ENCODE data around the gene PRXL2A. TPM values are rescaled to one million over a fixed set of nuclear protein-coding genes. Genes with fewer than 3 reads are reported as not detected.

Gene PRXL2A
- total RNA-seq, 6 experiments from 2014 or later = 0.15 to 0.52 (median 0.28) TPM; not detected in 3

DNA sequence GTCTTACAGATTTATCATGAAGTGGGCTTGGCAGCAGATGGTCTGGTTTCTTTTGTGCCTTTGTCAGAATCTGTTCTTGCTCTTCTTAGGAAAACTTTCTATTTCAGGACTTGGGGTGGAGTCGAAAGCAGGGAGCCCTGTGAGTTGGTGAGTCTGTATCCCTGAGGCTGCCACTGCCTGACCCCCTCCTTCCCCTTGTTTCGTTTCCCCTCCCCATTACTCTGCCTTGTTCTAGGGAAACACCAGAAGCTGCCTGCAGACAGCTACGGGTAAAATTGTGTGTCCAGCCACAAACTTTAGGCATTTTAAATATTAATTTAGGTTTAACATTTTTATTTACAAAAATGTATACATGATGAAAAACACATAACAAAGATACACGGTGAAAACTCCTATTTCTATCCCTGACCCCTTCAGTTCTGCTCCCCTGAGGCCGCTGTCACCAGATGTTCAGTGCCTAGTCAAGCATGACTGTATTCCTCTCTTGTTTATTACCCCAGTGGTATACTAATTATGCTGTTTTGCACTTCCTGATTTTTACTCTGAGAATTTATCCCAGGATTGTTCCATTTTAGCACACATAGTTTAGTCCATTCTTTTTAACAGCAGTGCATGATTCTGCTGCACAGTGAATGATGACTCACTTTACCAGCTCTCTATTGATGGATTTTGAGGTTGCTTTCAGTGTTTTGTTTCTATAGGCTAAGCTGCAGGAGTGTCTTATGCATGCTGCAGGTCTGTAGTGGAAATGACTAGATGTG lies 54.8 kb downstream of the PRXL2A start:
- peak; percentile 82 for DNase-seq

DNA sequence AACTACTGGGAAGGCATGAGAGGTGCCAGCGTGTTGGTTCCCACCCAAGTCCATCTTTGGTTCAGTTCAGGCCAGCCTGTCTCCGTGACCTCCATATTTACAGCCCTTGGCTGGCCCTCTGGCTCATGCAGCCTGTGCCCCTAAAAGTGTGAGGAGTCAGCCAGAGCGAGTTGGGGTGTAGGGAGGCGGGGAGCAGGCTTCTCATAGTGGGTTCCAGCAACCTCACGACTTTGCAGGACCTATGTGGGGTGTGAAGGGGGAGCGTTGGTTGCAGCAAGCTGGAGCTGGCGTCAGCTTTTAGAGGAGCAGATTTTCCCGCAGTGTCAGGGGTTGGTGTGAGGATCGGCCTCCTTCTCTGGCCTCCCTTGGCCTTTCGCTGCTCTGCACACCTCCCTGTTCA lies 55.5 kb downstream of the PRXL2A start:
- Mint-ChIP-seq H3K27me3 (ENCODE audit: insufficient read depth) (peaks cover 2% of the 10 kb centered on the region; the same call in 1 of the 2 replicates), H3K27ac (peak overlapping the region; percentile 90), H3K4me1 (ENCODE audit: low read depth) (peaks cover 86% of the 10 kb centered on the region), H3K36me3 (ENCODE audit: low read depth) (no peaks in the 10 kb centered on the region; the same call in 1 of the 2 replicates), H3K9me3 (no peaks in the 10 kb centered on the region), H3K4me3 (peak overlapping the region; percentile 73)
- no peak for DNase-seq
- TF ChIP-seq, protein P1, sequence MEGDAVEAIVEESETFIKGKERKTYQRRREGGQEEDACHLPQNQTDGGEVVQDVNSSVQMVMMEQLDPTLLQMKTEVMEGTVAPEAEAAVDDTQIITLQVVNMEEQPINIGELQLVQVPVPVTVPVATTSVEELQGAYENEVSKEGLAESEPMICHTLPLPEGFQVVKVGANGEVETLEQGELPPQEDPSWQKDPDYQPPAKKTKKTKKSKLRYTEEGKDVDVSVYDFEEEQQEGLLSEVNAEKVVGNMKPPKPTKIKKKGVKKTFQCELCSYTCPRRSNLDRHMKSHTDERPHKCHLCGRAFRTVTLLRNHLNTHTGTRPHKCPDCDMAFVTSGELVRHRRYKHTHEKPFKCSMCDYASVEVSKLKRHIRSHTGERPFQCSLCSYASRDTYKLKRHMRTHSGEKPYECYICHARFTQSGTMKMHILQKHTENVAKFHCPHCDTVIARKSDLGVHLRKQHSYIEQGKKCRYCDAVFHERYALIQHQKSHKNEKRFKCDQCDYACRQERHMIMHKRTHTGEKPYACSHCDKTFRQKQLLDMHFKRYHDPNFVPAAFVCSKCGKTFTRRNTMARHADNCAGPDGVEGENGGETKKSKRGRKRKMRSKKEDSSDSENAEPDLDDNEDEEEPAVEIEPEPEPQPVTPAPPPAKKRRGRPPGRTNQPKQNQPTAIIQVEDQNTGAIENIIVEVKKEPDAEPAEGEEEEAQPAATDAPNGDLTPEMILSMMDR (IDR thresholded peaks at IDR 0.05) = no peak

More for the DNA sequence above, 54.8 kb downstream of the PRXL2A start:
- peaks cover 93% of the 10 kb centered on the region for H3K4me1 Mint-ChIP-seq (ENCODE audit: low read depth)
- H3K27ac Mint-ChIP-seq = peak overlapping the region; percentile 90
- H3K36me3 Mint-ChIP-seq (ENCODE audit: low read depth) = no peaks in the 10 kb centered on the region; the same call in 1 of the 2 replicates
- TF ChIP-seq, protein P1 (IDR thresholded peaks at IDR 0.05) = no peak
- peaks cover 2% of the 10 kb centered on the region; the same call in 1 of the 2 replicates for H3K27me3 Mint-ChIP-seq (ENCODE audit: insufficient read depth)
- peak overlapping the region; percentile 73 for H3K4me3 Mint-ChIP-seq
- no peaks in the 10 kb centered on the region for H3K9me3 Mint-ChIP-seq

DNA sequence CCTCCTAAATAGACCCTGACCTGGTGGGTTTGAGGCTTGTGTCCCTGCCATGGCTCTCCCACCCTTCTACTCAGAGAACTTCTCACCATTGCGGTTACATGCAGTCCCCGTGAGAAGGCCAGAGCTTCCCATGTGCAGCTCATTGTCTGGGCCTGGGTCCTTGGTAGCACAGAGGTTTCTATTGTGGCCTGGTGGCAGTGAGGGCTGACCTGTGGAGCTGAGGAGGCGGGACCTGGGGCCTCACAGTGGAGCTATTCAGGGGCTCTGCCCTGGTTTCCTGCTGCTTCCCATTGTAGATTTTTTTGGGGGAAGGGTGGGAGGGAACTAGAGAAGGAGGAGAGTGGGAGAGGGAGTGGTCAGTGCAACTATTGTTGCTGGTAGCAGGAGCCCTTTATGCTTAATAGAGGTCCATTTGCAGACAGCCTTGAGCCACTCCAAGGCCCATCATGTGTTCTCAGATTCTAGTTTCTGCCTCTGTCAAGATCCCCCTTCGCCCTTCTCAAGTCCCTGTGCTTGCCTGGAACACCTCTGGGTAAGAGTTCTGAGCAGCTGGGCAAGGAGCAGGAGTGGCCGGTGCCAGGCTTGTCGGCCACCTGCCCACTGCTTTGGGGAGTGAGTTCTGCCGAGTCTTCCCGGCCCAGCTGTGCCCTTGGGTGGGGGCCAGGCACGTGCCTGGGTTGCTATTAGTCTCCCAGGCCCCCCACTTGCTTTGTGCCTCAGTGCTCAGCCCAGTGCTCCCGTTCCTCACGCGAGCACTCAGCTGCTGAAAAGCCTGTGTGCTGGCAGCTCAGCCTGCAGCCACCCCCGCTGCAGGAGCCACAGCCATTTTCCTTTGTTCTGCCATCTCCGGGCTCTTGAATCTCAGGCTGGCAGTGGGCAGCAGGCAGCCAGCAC lies 56.5 kb downstream of the PRXL2A start:
- Mint-ChIP-seq H3K4me1 (ENCODE audit: low read depth) (peaks cover 84% of the 10 kb centered on the region), H3K4me3 (peak overlapping the region; percentile 30; the same call in 1 of the 2 replicates), H3K36me3 (ENCODE audit: low read depth) (no peaks in the 10 kb centered on the region; the same call in 1 of the 2 replicates), H3K27ac (peak overlapping the region; percentile 90), H3K9me3 (no peaks in the 10 kb centered on the region), H3K27me3 (ENCODE audit: insufficient read depth) (peaks cover 5% of the 10 kb centered on the region; the same call in 1 of the 2 replicates)
- TF ChIP-seq, protein P1 (IDR thresholded peaks at IDR 0.05) = no peak
- no peak for DNase-seq

DNA sequence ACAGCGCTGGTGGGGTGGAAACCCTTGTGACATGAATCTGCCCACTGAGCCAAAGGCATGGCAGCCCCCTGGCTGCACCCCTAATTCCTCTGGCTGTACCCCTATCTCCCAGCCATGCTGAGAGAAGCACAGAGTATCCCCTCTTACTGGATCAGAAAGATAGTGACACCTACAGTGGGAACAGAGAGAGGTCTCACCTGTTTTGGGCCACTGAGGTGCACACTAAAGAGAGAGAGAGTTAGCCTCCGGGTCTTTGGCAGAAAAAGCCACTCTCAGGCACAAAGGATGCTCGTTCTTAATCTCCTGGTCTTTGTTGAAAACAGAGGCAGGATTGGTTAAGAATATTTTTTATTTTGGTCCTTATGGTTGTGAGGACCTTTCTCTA lies 57.1 kb downstream of the PRXL2A start:
- no peaks in the 10 kb centered on the region for H3K9me3 Mint-ChIP-seq
- peaks cover 5% of the 10 kb centered on the region; the same call in 1 of the 2 replicates for H3K27me3 Mint-ChIP-seq (ENCODE audit: insufficient read depth)

More for the DNA sequence above, 57.1 kb downstream of the PRXL2A start:
- H3K4me1 Mint-ChIP-seq (ENCODE audit: low read depth) = peaks cover 78% of the 10 kb centered on the region
- TF ChIP-seq, protein P1 (IDR thresholded peaks at IDR 0.05) = no peak
- no peak for DNase-seq
- no peaks in the 10 kb centered on the region; the same call in 1 of the 2 replicates for H3K36me3 Mint-ChIP-seq (ENCODE audit: low read depth)
- H3K27ac Mint-ChIP-seq = peak overlapping the region; percentile 90
- no peak overlapping the region for H3K4me3 Mint-ChIP-seq

Measured in HFFc6 (cell line).